ENCODE results near the gene CPNE2. TPM values are rescaled to one million over a fixed set of nuclear protein-coding genes. Genes with fewer than 3 reads are reported as not detected.

CPNE2 gene
- total and polyA plus RNA-seq, 2 of the 8 experiments (the other 6 are each of a cell fraction or from before 2014, with no cell fraction given): 10.6 to 39.5 TPM

DNA sequence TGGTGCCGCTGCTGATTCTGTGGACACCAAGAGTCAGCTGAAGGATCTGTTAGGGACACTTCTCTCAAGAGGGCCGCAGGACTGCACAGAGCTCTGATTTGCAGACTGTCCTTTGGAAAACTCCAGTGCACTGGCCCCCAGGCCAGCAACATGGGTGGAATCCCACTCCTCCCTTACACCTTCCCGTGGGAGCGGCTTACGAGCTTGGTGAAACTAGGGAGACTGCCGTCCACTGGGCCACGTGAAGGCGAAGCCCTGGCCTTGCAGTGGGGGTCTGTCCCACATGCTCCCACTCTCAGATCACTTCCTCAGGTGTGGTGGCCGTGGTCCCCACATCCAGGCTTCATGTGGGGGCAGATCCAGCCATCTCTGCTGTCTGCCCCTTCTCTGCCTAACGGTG is 57.0 kb downstream of the CPNE2 start (continued):
- TF ChIP-seq, protein P1, sequence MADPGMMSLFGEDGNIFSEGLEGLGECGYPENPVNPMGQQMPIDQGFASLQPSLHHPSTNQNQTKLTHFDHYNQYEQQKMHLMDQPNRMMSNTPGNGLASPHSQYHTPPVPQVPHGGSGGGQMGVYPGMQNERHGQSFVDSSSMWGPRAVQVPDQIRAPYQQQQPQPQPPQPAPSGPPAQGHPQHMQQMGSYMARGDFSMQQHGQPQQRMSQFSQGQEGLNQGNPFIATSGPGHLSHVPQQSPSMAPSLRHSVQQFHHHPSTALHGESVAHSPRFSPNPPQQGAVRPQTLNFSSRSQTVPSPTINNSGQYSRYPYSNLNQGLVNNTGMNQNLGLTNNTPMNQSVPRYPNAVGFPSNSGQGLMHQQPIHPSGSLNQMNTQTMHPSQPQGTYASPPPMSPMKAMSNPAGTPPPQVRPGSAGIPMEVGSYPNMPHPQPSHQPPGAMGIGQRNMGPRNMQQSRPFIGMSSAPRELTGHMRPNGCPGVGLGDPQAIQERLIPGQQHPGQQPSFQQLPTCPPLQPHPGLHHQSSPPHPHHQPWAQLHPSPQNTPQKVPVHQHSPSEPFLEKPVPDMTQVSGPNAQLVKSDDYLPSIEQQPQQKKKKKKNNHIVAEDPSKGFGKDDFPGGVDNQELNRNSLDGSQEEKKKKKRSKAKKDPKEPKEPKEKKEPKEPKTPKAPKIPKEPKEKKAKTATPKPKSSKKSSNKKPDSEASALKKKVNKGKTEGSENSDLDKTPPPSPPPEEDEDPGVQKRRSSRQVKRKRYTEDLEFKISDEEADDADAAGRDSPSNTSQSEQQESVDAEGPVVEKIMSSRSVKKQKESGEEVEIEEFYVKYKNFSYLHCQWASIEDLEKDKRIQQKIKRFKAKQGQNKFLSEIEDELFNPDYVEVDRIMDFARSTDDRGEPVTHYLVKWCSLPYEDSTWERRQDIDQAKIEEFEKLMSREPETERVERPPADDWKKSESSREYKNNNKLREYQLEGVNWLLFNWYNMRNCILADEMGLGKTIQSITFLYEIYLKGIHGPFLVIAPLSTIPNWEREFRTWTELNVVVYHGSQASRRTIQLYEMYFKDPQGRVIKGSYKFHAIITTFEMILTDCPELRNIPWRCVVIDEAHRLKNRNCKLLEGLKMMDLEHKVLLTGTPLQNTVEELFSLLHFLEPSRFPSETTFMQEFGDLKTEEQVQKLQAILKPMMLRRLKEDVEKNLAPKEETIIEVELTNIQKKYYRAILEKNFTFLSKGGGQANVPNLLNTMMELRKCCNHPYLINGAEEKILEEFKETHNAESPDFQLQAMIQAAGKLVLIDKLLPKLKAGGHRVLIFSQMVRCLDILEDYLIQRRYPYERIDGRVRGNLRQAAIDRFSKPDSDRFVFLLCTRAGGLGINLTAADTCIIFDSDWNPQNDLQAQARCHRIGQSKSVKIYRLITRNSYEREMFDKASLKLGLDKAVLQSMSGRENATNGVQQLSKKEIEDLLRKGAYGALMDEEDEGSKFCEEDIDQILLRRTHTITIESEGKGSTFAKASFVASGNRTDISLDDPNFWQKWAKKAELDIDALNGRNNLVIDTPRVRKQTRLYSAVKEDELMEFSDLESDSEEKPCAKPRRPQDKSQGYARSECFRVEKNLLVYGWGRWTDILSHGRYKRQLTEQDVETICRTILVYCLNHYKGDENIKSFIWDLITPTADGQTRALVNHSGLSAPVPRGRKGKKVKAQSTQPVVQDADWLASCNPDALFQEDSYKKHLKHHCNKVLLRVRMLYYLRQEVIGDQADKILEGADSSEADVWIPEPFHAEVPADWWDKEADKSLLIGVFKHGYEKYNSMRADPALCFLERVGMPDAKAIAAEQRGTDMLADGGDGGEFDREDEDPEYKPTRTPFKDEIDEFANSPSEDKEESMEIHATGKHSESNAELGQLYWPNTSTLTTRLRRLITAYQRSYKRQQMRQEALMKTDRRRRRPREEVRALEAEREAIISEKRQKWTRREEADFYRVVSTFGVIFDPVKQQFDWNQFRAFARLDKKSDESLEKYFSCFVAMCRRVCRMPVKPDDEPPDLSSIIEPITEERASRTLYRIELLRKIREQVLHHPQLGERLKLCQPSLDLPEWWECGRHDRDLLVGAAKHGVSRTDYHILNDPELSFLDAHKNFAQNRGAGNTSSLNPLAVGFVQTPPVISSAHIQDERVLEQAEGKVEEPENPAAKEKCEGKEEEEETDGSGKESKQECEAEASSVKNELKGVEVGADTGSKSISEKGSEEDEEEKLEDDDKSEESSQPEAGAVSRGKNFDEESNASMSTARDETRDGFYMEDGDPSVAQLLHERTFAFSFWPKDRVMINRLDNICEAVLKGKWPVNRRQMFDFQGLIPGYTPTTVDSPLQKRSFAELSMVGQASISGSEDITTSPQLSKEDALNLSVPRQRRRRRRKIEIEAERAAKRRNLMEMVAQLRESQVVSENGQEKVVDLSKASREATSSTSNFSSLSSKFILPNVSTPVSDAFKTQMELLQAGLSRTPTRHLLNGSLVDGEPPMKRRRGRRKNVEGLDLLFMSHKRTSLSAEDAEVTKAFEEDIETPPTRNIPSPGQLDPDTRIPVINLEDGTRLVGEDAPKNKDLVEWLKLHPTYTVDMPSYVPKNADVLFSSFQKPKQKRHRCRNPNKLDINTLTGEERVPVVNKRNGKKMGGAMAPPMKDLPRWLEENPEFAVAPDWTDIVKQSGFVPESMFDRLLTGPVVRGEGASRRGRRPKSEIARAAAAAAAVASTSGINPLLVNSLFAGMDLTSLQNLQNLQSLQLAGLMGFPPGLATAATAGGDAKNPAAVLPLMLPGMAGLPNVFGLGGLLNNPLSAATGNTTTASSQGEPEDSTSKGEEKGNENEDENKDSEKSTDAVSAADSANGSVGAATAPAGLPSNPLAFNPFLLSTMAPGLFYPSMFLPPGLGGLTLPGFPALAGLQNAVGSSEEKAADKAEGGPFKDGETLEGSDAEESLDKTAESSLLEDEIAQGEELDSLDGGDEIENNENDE (IDR thresholded peaks at IDR 0.05; ENCODE audit: insufficient replicate concordance, low read length): no peak
- TF ChIP-seq SP4 (IDR thresholded peaks at IDR 0.05; ENCODE audit: low read length) (no peak), SIRT6 (IDR thresholded peaks at IDR 0.05; ENCODE audit: low read length) (no peak), CBX5 (IDR thresholded peaks at IDR 0.05; ENCODE audit: low read depth, low read length) (no peak), KDM4A (IDR thresholded peaks at IDR 0.05; ENCODE audit: low read depth, low read length, severe bottlenecking) (no peak), PHF8 (conservative IDR thresholded peaks at IDR 0.05; ENCODE audit: low read depth, low read length) (no peak), CHD2 (IDR thresholded peaks at IDR 0.05; ENCODE audit: low read length) (no peak), KDM1A (IDR thresholded peaks at IDR 0.05; ENCODE audit: borderline replicate concordance, low read length) (no peak), ATF3 (IDR thresholded peaks at IDR 0.05; ENCODE audit: insufficient read depth, low read depth, low read length) (no peak), RXRA (IDR thresholded peaks at IDR 0.05; ENCODE audit: insufficient read depth, low read depth, low read length) (no peak), CREB1 (IDR thresholded peaks at IDR 0.05) (no peak), E2F6 (IDR thresholded peaks at IDR 0.05) (no peak)
